ENCODE data around the gene CAMKK2.
"Not testable (repeated sequence)": the region's sequence is repeated elsewhere in the genome, so short reads cannot be mapped to it uniquely, and the experiment has no call there.

Gene CAMKK2

DNA sequence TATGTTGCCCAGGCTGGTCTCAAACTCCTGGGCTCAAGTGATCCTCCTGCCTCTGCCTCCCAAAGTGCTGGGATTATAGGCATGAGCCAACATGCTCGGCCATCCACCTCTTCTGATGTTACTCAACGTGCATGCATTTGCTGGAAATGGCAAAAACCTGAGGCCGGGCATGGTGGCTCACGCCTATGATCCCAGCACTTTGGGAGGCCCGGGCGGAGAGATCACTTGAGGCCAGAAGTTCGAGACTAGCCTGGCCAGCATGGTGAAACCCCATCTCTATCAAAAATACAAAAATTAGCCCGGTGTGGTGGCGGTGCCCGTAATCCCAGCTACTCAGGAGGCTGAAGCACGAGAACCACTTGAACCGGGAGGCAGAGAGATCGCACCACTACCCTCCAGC lies 1.9 kb upstream of the CAMKK2 start:
- not testable (repeated sequence) for DNase-seq (ENCODE audit: low spot score)

DNA sequence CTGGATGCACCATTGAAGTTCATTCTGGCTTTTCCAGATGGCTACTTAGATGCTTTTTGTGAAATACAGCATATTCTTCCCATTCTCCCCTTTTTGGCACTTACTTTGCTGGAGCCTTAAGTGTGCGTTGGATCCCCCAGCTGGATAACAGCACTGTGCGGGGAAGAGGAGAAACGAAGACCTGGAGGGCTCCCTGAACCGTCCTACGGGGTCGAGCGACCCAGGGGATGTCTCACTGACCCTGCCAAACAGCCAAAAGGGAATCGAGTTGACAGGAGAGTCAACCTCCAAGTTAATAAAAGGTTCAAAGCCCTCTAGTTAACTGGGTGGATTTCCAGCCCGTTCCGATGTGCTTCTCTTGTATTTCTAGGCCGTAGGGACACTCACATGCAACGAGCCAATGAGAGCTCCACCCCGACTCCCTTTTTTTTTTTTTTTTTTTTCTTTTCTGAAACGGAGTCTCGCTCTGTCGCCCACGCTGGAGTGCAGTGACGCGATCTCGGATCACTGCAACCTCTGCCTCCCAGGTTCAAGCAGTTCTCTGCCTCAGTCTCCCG lies 1.0 kb upstream of the CAMKK2 start:
- DNase-seq (ENCODE audit: low spot score), result peak; percentile 57

DNA sequence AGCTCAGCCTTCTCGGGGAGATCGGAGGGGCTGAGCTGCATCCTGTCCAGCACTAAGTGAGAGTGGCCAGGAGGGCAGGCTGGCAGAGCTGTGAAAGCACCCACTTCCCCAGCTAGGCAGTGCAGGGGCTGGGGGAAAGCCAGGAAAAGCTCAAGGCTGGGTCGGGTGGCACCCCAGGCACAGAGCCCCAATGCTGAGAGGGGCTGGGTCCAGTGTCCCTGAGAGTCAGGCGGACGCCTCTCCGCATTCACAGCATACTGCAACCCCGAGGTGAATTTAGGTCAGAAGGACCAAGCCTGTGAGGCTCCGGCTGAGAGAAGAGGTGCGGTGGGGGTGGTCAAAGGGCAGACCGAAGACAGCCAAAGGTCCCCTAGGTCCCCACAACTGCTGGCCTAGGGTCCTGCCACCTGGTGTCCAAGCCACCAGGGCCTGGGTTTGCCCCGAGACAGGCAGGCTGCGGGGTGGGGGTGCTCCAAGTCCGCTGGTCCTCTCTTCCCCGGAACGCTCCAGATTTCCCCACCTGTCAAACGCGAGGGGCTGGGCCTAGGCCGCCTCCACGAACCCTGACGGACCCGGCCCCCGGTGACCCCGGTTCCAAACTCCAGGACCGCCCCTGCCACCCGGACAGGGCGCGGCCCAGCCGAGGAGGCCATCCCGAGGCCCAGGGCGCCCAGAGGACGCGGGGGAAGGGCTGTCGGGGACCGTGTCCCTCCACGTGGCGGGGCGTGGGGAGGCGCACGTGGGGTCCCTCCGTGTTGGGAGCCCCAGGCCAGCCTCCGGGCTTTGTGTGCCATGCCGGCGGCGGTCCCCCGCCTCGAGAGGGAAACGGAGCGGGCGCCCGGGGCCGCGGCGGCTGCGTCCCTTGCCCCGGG lies 527 bp downstream of the CAMKK2 start:
- DNase-seq (ENCODE audit: low spot score), result peak; percentile 18

- DNase-seq (ENCODE audit: low spot score), result no peak
Measured at GRCh38 chr12:121295116-121295745, 1.3 kb downstream of the CAMKK2 start.

GRCh38 chr12:121294151-121294889 lies 2.2 kb downstream of the CAMKK2 start:
- DNase-seq (ENCODE audit: low spot score), result no peak

GRCh38 chr12:121293603-121294002 lies 2.9 kb downstream of the CAMKK2 start:
- DNase-seq (ENCODE audit: low spot score), result no peak

DNA sequence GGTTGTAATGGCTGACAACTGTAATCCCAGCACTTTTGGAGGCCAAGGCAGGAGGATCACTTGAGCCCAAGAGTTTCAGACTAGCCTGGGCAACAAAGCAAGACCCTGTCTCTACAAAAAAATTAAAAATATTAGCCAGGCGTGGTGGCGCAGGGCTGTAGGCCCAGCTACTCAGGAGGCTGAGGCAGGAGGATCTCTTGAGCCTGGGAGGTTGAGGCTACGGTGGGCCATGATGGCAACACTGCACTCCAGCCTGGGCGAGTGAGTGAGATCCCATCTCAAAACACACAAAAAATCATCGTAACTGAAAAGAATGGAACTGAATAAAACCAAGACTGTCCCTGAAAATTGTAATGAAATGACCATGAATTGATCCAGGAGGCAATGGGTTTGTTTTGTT lies 6.1 kb downstream of the CAMKK2 start:
- DNase-seq (ENCODE audit: low spot score), result no peak

DNA sequence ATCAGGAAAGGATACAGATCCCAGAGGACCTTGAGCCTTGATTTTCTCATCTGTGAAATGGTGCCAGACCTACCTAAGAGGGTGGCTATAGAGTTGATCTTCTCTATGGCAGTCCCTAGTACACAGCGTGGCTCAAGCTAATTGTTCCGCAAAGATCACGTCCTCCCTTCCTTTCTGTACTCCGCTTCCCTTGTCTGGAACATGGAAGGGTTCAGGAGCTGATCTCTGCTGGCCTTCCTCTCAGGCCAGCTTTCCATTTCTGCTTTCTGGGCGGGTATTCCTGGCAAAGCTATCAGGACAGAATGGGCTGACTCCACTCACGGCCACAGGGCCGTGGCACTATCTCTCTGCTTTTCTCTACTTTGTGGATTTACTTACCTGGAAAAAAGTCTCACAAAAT lies 6.5 kb downstream of the CAMKK2 start:
- DNase-seq (ENCODE audit: low spot score), result no peak

DNA sequence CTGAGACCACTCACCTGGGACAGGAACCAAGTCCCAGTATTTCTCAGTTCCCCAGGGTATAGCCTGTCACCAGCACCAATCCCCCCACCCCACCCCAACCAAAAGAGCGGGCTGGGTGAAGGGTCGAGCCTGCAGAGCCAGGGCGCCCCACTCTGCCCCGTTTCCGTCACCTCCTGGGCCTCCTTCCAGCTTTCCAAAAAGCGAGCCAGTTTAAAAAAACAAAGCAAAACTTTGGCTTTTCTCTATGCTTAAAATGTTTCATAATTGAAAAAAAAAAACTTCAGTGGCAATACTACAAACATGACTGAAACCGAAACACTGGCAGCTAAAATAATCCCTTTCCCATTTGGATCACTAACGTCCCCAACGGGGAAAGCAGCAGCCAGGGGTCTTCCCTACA lies 7.5 kb downstream of the CAMKK2 start:
- DNase-seq (ENCODE audit: low spot score), result no peak

DNA sequence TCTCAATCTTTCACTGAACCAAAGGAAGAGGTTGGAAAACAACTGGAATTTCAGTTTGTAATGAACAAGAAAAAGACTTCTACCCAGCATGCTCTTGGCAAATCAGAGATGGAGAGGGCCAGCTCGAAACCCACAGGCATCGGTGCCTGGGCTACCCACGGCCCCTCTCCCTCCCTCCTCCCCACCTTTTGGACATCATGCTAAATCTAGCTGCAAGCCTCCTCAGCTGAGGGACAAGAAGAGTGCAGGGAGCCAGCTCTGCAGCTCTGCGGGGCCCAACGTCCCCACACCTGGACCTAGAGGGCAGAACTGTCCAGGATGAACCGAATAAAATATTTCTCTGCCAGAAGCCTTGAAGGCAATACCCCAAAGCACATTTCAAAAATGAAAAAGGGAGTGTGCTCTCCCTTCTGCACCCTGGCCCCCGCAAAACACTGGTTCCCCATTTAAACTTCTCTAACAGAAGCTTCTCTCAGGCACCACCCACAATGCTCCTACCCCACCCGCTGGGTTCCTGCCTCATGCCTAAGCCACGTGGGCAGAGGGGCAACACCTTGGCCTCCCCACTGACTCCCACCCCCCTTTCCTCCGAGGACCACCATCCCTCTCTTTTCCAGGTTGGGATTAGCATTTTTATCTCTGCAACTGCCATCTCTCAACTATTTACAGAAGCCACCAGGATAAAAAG lies 8.2 kb downstream of the CAMKK2 start:
- DNase-seq (ENCODE audit: low spot score), result no peak

DNA sequence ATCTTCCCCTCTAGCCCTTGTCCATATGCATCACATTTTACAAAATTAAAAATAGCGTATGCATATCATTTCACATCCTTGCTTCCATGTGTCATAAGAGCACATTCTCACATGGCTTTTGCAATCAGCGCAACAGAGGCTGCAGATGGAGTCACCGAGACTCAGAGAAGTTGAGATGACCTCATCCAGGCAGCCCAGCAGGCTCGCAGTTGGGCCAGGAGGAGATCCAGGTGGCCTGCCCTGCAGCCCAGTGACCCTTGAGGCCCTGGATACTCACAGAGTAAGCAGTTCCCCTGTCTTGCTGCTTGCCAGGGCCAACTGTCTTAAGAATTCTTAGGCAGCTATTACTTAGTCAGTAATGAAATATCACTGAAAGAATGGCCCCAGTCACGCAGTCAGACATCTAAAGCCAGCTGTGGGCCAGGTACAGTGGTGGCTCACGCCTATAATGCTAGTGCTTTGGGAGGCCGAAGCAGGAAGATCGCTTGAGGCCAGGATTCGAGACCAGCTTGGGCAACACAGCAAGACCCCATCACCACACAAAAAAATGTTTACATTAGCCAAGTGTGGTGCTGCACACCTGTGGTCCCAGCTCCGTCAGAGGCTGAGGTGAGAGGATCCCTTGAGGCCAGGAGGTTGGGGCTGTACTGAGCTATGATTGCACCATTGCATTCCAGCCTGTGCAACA lies 9.1 kb downstream of the CAMKK2 start:
- DNase-seq (ENCODE audit: low spot score), result no peak

DNA sequence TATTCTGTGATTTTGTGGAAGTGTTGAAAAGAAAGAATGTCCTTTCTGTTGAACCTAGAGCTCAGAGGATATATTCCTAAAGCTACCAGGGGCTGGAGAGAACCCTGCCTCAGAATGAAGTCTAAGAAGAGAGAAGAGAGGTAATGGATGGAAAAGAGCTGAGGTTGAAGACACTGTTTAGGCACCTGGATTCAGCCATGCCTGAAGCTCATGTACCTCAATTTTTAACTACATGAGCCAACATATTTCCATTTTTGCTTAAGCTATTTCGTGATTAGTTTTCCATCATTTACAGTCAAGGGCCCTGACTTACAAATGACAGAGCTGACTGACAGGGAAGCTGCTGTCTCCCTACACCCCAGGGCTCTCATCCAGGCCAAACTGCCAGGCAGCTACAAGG lies 10.7 kb downstream of the CAMKK2 start:
- DNase-seq (ENCODE audit: low spot score), result no peak

DNA sequence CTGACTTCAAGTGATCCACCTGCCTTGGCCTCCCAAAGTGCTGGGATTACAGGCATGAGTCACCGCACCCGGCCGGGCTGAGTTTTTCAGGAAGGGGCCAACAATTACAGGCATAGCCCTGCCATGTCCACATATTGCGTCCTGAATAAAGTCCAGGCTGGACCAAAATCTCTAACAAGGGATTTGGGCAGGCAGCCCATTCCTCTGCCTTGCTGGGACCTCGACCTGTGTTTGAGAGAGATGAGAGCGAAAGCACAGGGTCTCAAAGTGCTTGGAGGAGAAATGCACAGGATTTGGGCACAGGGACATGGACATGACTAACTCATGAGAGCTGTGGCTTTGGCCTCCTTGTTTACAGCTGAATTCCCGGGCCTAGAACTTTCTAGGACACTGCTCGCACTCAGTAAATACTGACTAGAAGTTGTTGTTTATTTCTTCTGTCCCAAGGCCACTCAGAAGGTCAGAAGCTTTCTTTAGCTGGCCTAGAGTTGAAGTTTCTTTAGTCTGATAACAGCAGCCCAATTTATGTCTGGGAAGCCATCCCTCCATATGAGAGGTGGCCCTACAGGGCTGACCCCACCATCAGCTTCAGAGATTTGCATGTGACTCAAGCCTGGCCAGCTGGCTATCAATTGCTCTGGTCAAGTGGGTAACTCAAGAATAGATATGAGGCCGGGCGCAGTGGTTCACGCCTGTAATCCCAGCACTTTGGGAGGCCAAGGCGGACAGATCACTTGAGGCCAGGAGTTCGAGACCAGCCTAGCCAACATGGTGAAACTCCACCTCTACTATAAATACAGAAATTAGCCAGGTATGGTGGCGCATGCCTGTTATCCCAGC lies 11.7 kb downstream of the CAMKK2 start:
- no peak for DNase-seq (ENCODE audit: low spot score)

- DNase-seq (ENCODE audit: low spot score), result no peak
Measured at GRCh38 chr12:121283841-121284240, 12.7 kb downstream of the CAMKK2 start.

GRCh38 chr12:121283388-121283787 lies 13.1 kb downstream of the CAMKK2 start:
- no peak for DNase-seq (ENCODE audit: low spot score)

DNA sequence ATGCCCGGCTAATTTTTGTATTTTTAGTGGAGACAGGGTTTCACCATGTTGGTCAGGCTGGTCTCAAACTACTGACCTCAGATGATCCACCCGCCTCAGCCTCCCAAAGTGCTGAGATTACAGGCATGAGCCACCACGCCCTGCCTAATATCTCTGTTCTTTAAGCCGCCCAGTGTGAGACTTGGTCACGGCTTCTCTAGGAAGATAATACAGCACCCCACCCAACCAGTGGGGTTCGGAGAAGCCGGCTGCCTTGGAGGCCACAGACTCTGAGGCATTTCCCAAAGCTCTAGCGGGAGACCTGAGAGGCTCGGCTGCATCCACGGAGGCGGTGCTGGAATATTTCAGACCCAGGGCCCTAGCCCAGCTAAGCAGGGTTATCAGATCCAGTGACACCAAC lies 13.6 kb downstream of the CAMKK2 start:
- not testable (repeated sequence) for DNase-seq (ENCODE audit: low spot score)

DNA sequence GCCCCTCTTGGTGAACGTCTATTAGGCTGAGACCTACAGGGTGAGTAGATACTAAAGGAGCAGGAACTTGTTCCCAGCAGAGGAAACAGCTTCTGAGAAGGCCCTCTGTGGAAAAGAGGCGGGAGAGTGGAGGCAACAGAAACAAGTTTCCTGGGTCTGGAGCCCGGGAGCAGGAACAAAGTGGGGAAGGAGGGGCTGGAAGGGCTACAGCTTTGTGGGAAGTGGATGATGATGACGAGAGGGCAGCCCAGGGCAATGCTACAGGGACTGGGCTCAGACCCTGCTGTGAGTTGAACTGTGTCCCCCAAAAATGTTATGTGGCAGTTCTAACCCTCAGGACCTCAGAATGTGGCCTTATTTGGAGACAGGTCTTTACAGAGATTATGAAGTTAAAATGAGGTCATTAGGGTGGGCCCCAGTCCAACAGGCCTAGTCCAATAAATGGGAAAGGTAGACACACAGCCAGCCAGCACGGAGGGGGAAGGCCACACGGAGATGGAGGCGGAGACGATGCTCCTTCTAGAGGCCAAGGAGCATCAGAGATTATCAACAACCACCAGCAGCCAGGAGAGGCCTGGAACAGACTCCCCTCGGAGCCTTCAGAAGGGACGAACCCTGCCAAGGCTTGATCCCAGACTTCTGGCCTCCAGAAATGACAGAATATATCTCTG lies 14.3 kb downstream of the CAMKK2 start:
- DNase-seq (ENCODE audit: low spot score), result no peak

DNA sequence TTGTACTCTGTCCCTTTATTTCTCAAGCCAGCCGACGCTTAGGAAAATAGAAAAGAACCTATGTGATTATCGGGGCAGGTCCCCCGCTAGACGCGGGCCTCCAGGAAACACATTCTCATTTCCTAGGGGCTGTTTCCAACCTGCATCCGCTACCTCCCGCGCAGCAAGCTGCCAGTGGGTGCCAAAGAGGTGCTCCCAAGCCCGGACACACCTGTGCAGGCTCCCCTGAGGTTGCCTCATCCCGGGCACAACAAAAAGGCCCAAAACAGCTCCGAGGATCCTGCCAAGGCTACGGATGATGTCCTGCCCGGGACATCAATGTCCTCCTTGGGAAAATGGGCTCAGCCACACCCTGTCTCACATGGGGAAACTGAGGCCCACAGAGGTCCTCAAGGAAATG lies 15.4 kb downstream of the CAMKK2 start:
- DNase-seq (ENCODE audit: low spot score), result not testable (repeated sequence)

- DNase-seq (ENCODE audit: low spot score), result not testable (repeated sequence)
Measured at GRCh38 chr12:121280531-121280930, 16.0 kb downstream of the CAMKK2 start.

DNA sequence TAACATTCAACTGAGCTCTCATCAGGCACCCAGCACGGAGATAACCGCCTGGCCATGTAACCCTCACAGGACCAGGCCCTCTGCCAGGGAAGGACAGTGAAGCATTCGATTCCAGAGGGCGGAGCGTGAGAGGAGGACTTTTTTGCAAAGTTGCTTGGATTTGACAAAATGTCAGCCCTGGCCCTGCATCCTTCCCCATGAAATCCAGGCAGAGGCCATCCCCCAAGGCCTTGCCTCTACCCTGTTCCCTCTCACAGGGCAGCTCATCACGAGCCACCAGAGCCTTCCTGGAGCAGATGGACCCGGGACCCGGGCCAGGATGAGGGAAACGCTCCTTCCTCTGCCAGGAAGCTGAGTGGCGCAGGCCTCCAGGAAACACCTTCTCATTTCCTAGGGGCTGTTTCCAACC lies 17.0 kb downstream of the CAMKK2 start:
- DNase-seq (ENCODE audit: low spot score), result no peak
